Osteocyte (in vitro differentiated cells): ENCODE data around the gene LCE7A. TPM values are rescaled to one million over a fixed set of nuclear protein-coding genes. Genes with fewer than 3 reads are reported as not detected.

Experiments
- DNase-seq: peaks from one replicate; pipeline ENCODE4 v3.0.0; 2021; ENCODE audit warnings: mixed read lengths; ENCODE audit not compliant: unreplicated experiment; ENCODE audit errors: extremely low spot score
- H3K27ac Mint-ChIP-seq: one replicate; pipeline ENCODE4 v1.8.0; 2021; ENCODE audit warnings: mild to moderate bottlenecking, mixed read lengths; ENCODE audit not compliant: unreplicated experiment
- H3K27me3 Mint-ChIP-seq: one replicate; pipeline ENCODE4 v1.8.0; 2021; ENCODE audit warnings: mixed read lengths; ENCODE audit not compliant: unreplicated experiment
- H3K36me3 Mint-ChIP-seq: one replicate; pipeline ENCODE4 v1.8.0; 2021; ENCODE audit warnings: mixed read lengths; ENCODE audit not compliant: unreplicated experiment
- H3K4me1 Mint-ChIP-seq: one replicate; pipeline ENCODE4 v1.8.0; 2021; ENCODE audit warnings: mixed read lengths; ENCODE audit not compliant: unreplicated experiment
- H3K4me3 Mint-ChIP-seq: one replicate; pipeline ENCODE4 v1.8.0; 2021; ENCODE audit warnings: mild to moderate bottlenecking, moderate library complexity, mixed read lengths; ENCODE audit not compliant: unreplicated experiment
- H3K9me3 Mint-ChIP-seq: one replicate; pipeline ENCODE4 v1.8.0; 2021; ENCODE audit warnings: mixed read lengths; ENCODE audit not compliant: unreplicated experiment
- CTCF ChIP-seq: fragments of 200-600 bp; sonication (generic); IDR thresholded peaks from 2 replicates; pipeline ENCODE4 v1.5.0; 2021; ENCODE audit warnings: antibody characterized with exemption, mild to moderate bottlenecking, moderate library complexity
- total RNA-seq: library from RNA; stranded (reverse); gene quantifications from 2 replicates; pipeline ENCODE4 v1.2.1, GENCODE V29; 2021

The LCE7A gene
- total RNA-seq, 1 donor from 2014 or later, result not detected

GRCh38 chr1:152906023-152906565, 46.3 kb downstream of the LCE7A start:
- no peak for DNase-seq
- Mint-ChIP-seq H3K36me3 (no peaks in the 10 kb centered on the region), H3K4me3 (no peak overlapping the region), H3K27ac (no peak overlapping the region), H3K4me1 (no peaks in the 10 kb centered on the region), H3K27me3 (no peaks in the 10 kb centered on the region), H3K9me3 (no peaks in the 10 kb centered on the region)
- no peak for TF ChIP-seq CTCF

GRCh38 chr1:152907686-152908601, 48.1 kb downstream of the LCE7A start, which contains the start of gene IVL:
IVL (plus strand) TSS chr1:152908546; CDS start chr1:152909798, 1,252 bp downstream.
- Mint-ChIP-seq H3K27ac (no peak within 1 kb of the TSS), H3K9me3 (no peaks in the 10 kb centered on the region), H3K4me1 (no peaks in the 10 kb centered on the region), H3K27me3 (no peaks in the 10 kb centered on the region), H3K36me3 (no peaks in the 10 kb centered on the region), H3K4me3 (no peak within 1 kb of the TSS)
- DNase-seq, result no peak
- TF ChIP-seq CTCF, result no peak

GRCh38 chr1:152909206-152909605, 49.4 kb downstream of the LCE7A start:
- Mint-ChIP-seq H3K4me1 (no peaks in the 10 kb centered on the region), H3K4me3 (no peak overlapping the region), H3K9me3 (no peaks in the 10 kb centered on the region), H3K36me3 (no peaks in the 10 kb centered on the region), H3K27ac (no peak overlapping the region), H3K27me3 (no peaks in the 10 kb centered on the region)
- TF ChIP-seq CTCF, result no peak
- no peak for DNase-seq

Other genes starting within 250 kb of the LCE7A start
- not detected in 2 replicates for gene LCE3B, start 246.2 kb upstream of the LCE7A start, total RNA-seq
- not detected in 2 replicates for gene LCE3A, start 236.9 kb upstream of the LCE7A start, total RNA-seq
- not detected in 2 replicates for gene LCE2D, start 196.6 kb upstream of the LCE7A start, total RNA-seq
- gene LCE2C, start 184.7 kb upstream of the LCE7A start, total RNA-seq, result not detected in 2 replicates
- gene LCE2B, start 173.9 kb upstream of the LCE7A start, total RNA-seq, result not detected in 2 replicates
- gene LCE2A, start 161.7 kb upstream of the LCE7A start, total RNA-seq, result not detected in 2 replicates
- gene LCE4A, start 151.8 kb upstream of the LCE7A start, total RNA-seq, result not detected in 2 replicates
- gene KPRP, start 102.0 kb upstream of the LCE7A start, total RNA-seq, result not detected in 2 replicates
- not detected in 2 replicates for gene LCE1F, start 84.9 kb upstream of the LCE7A start, total RNA-seq
- not detected in 2 replicates for gene LCE1E, start 73.7 kb upstream of the LCE7A start, total RNA-seq
- not detected in 2 replicates for gene LCE1D, start 63.3 kb upstream of the LCE7A start, total RNA-seq
- not detected in 2 replicates for gene LCE1C, start 53.3 kb upstream of the LCE7A start, total RNA-seq
- not detected in 2 replicates for gene LCE1B, start 48.0 kb upstream of the LCE7A start, total RNA-seq
- gene LCE1A, start 32.5 kb upstream of the LCE7A start, total RNA-seq, result not detected in 2 replicates
- gene LCE6A, start 17.1 kb upstream of the LCE7A start, total RNA-seq, result not detected in 2 replicates
- not detected in 2 replicates for gene SMCP, start 18.3 kb downstream of the LCE7A start, total RNA-seq
- gene IVL, start 48.5 kb downstream of the LCE7A start, total RNA-seq, result not detected in 2 replicates
- gene SPRR5, start 87.2 kb downstream of the LCE7A start, total RNA-seq, result not detected in 2 replicates
- not detected in 2 replicates for gene SPRR4, start 110.7 kb downstream of the LCE7A start, total RNA-seq
- not detected in 2 replicates for gene SPRR1A, start 124.1 kb downstream of the LCE7A start, total RNA-seq
- not detected in 2 replicates for gene SPRR3, start 141.8 kb downstream of the LCE7A start, total RNA-seq
- gene SPRR1B, start 171.2 kb downstream of the LCE7A start, total RNA-seq, result not detected in 2 replicates
- not detected in 2 replicates for gene SPRR2D, start 181.1 kb downstream of the LCE7A start, total RNA-seq
- not detected in 2 replicates for gene SPRR2A, start 197.5 kb downstream of the LCE7A start, total RNA-seq
- not detected in 2 replicates for gene SPRR2B, start 211.6 kb downstream of the LCE7A start, total RNA-seq
- gene SPRR2E, start 234.5 kb downstream of the LCE7A start, total RNA-seq, result not detected in 2 replicates